ENCODE results near the gene SMCHD1.
"Not testable (repeated sequence)": the region's sequence is repeated elsewhere in the genome, so short reads cannot be mapped to it uniquely, and the experiment has no call there.

Gene SMCHD1

DNA sequence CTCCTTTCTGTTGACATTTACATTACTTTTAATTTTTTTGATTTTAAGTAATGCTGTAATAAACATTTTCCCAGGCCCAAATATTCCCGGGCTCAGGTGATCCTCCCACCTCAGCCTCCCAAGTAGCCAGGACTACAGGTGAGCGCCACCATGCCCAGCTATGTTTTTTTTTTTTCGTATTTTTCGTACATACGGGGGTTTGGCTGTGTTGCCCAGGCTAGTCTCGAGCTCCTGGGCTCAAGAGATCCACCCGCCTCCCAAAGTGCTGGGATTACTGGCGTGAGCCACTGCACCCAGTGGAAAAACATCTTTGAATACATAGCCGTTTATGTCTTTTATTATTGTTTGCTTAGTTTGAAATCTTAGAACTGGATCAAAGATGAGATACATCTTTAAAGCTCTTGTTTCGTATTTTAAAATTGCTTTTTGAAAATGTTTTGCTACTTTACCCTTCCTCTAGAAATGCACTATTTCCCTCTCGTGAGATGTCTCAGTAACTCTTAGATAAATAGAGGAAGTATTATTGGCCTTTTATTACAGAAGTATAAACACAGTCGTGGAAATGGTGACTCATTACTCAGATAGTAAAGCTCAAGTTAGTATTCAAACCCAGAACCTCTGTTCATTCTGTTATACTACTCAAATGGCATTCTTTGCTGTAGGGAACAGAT is 2.4 kb downstream of the SMCHD1 start:
- peak; percentile 11 to 91 (median 64) for DNase-seq

GRCh38 chr18:2660849-2661248 is 5.3 kb downstream of the SMCHD1 start:
- not testable (repeated sequence) for DNase-seq

- DNase-seq: not testable (repeated sequence)
These were observed 6.8 kb downstream of the SMCHD1 start for GRCh38 chr18:2662288-2662687.

DNA sequence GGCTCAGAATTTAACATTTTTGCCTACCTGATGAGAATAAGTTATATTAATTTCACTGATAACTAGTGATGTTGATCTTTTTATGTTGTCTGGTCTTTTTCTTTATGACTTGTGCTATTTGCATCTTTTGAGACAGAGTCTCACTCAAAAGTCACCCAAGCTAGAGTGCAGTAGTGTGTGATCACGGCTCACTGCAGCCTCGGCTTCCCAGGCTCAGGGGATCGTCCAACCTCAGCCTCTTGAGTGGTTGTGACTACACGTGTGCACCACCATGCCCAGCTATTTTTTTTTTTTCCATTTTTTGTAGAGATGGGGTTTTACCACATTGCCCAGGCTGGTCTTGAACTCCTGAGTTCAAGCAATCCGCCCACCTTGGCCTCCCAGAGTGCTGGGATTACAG is 7.5 kb downstream of the SMCHD1 start:
- DNase-seq: no peak

DNA sequence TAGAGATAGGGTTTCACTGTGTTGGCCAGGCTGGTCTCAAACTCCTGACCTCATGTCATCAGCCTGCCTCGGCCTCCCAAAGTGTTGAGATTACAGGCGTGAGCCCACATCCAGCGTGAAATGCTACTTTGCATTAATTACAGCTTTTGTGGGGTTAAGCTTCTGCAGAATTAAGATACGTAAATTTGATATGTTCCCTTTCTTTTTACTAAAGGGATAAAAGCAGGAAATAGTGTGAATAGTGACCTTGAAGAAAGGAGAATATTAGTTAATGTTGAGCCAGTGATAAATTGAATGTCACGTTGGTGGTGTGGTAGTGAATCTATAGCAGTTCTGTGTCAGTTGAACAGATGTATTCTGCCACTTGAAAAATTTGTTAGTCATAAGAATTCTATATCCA is 16.9 kb downstream of the SMCHD1 start:
- no peak for DNase-seq

GRCh38 chr18:2672872-2673271 is 17.3 kb downstream of the SMCHD1 start:
- DNase-seq: no peak

- DNase-seq: not testable (repeated sequence)
These were observed 23.4 kb downstream of the SMCHD1 start for GRCh38 chr18:2678933-2679332.

DNA sequence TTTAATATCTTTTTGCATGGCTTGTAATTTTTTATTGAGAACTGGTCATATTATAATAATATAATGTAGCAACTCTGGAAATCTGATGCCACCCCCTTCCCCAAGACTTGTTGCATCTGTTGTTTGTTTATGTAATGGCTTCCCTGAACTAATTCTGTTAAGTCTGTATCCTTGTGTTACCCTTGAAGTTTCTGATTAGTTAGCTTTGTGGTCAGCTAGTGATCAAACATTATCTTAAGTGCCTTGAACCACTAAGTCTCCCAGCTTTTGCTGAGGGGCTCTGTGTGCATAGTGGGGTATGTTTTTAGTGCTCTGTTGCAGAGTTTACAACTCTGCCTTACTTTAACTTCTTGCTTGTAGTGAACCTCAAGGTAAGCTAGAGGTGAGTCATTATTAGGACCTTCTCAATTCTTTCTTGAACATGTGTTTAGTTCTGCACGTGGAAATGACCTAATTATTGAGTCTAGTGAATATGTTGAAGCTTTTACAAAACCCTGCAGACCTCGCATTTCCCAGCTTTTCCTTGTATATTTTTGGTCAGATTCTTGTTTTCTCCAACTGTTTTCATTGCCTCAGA is 24.8 kb downstream of the SMCHD1 start:
- DNase-seq: no peak

GRCh38 chr18:2681993-2682603 is 26.6 kb downstream of the SMCHD1 start:
- no peak for DNase-seq

GRCh38 chr18:2683055-2683454 is 27.5 kb downstream of the SMCHD1 start:
- DNase-seq: no peak

- peak in 1 of 4 experiments; percentile 10 for DNase-seq
These were observed 30.9 kb downstream of the SMCHD1 start for GRCh38 chr18:2686349-2686968.

DNA sequence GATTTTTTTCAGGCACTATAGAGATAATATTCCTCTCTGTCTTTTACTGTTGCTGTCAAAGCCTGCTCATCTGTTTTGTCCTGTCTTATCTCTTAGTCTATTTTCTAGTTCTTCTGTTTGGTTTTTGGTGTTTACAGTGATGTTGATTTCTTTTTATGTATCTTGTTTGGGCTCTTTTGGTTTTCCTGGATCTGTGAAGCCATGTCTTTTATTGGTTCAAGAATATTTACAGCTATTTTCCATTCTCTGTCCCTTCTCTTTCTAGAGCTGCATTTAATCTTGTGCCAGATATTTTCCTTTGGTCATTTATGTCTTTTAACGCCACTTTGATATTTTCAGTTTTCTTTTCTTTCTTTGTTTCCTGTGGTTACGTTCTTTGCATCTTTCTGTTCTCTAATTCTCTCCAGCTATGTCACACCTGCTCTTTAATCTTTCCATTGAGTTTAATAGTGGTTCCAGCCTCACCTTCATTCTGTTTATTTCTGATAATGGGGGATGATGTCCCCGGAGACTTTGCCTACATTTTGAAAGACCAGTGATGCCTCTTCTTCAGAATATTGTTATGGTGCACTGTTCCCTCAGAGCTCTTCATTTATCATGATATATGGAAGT is 32.0 kb downstream of the SMCHD1 start:
- DNase-seq: no peak

DNA sequence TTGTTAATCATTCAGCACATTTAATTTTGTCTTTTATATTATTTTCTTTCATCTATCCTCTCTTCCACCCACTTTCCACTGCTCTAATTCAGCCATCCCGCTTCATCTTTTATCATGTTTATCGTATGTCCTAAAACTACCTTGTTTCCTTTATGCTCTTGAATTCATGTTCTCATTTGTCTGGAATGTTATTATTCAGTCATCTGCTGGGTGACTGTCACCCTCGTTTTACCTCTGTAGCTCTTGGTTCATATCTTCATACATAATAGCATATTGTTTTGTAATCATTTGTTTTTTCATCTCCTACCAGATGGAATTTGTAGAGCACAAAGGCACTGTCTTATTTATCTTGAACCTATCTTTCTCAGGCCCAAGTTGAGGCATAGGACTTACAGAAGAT is 37.0 kb downstream of the SMCHD1 start:
- no peak for DNase-seq

GRCh38 chr18:2697184-2697583 is 41.7 kb downstream of the SMCHD1 start:
- DNase-seq: no peak

DNA sequence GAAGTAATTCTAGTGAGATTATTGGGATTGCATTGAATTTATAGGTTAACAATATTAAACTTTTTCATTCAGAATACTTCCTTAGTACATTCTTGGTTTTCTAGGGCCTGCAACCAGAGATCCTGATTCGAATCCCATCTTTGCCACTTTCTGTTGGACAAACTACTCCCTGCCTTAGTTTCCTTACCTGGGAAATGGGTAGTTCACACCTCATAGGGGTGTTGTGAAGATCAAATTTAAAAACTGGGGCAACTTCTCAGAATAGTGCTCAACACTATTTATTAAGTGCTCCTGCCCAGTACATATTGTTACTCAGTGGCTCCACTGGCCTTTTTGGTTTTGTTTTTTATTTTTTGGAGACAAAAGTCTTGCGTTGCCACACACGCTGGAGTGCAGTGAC is 43.5 kb downstream of the SMCHD1 start:
- no peak for DNase-seq

- DNase-seq: no peak
These were observed 49.0 kb downstream of the SMCHD1 start for GRCh38 chr18:2704541-2704940.

- DNase-seq: peak in 3 of 4 experiments; percentile 8 to 26 (median 20)
These were observed 51.4 kb downstream of the SMCHD1 start for GRCh38 chr18:2706903-2707302.

DNA sequence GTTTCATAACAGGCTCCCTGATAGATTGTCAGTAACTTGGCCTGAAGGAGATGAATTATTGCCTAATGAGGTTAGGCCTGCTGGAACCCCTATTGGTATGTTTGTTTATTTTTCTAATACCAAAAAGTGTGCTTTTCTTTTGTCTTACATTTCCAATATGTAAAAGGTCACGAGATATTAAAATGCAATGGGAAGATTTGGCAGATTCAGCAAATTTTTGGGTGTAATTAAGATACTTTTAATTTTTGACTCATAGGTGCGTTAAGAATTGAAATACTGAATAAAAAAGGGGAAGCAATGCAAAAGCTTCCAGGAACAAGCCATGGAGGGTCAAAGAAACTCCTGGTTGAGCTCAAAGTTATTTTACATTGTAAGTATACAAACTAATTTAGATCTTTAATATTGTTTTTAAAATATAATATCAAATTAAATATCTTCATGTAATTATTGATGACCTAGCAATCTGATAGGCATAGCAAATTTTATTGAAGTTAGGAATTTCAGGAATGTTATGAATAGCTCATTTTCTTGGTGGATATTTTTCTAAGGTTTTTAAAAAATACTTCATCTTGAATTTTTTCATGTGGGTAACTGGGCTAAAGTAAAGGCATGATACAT is 52.1 kb downstream of the SMCHD1 start:
- DNase-seq: no peak

DNA sequence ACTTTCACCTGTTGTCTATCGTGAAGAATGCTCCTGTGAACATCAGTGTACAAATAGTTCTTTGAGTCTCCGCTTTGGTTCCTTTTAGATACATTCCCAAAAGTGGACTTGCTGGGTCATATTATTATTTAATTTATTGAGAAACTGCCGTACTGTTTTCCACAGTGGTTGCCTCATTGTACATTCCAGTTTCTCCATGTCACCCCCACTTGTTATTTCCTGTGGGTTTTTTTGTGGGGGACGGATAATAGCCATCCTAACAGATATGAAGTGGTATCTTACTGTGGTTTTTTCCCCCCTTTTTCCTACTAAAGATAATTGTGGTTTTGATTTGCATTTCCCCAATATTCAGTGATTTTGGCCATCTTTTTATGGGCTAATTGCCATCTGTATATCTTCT is 53.8 kb downstream of the SMCHD1 start:
- no peak for DNase-seq

DNA sequence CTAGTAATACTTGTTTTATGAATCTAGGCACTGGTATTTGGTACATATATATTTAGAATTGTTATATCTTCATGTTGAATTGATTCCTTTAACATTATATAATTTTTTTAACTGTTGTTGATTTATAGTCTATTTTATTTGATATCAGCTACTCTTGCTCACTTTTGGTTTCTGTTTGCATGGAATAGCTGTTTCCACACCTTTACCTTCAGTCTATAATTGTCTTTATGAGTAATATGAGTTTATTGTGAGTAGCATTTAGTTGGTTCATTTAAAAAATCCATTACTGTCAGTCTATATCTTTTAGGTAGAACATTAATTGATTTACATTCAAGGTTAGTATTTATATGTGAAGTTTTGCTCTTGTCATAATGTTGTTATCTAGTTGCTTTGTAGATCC is 58.6 kb downstream of the SMCHD1 start:
- DNase-seq: no peak

GRCh38 chr18:2715990-2716389 is 60.5 kb downstream of the SMCHD1 start:
- no peak for DNase-seq

- DNase-seq: no peak
These were observed 61.1 kb downstream of the SMCHD1 start for GRCh38 chr18:2716394-2717326.

All from suppressor macrophage (primary cell).